Activated CD8-positive, alpha-beta memory T cell treated with anti-CD3 and anti-CD28 coated beads, Interleukin-2, amount 10 ng/mL, durations not matched to agents 7 days and 5 days (primary cell): ENCODE measurements around the gene CRELD2. TPM values are rescaled to one million over a fixed set of nuclear protein-coding genes. Genes with fewer than 3 reads are reported as not detected.

Experiments used
- ATAC-seq: fragments of 150-1000 bp; cut with Tn5 transposase; one replicate; pipeline ENCODE4 v1.10.0; 2021; ENCODE audit warnings: moderate library complexity
- CTCF ChIA-PET: fragments of 350-600 bp; sonication (Branson Sonifier 250); formaldehyde crosslinking; loops from one replicate; lab custom pipeline; 2021; ENCODE audit warnings: antibody characterized with exemption; lab: Charles Lee
- DNase-seq: peaks from one replicate; pipeline ENCODE4 v3.0.0-alpha.2; 2020
- H3K27ac Mint-ChIP-seq: one replicate; pipeline ENCODE4 v1.8.0; 2021; ENCODE audit warnings: mild to moderate bottlenecking, mixed read lengths
- H3K27me3 Mint-ChIP-seq: one replicate; pipeline ENCODE4 v1.8.0; 2021; ENCODE audit warnings: mixed read lengths
- H3K36me3 Mint-ChIP-seq: one replicate; pipeline ENCODE4 v1.8.0; 2021; ENCODE audit warnings: mild to moderate bottlenecking, mixed read lengths
- H3K4me1 Mint-ChIP-seq: one replicate; pipeline ENCODE4 v1.8.0; 2021; ENCODE audit warnings: mixed read lengths
- H3K4me3 Mint-ChIP-seq: one replicate; pipeline ENCODE4 v1.8.0; 2021; ENCODE audit warnings: mild to moderate bottlenecking, moderate library complexity, mixed read lengths
- H3K9me3 Mint-ChIP-seq: one replicate; pipeline ENCODE4 v1.8.0; 2022; ENCODE audit warnings: low read depth, mixed read lengths
- total RNA-seq, 2 experiments: library from RNA; stranded (reverse); gene quantifications; one replicate each; pipeline ENCODE4 v1.2.3, GENCODE V29; 2021

Gene CRELD2
- total RNA-seq, 2 experiments from 2014 or later: 43.9 to 51.2 TPM

- Mint-ChIP-seq H3K4me3 (no peak overlapping the region), H3K9me3 (peaks cover 10% of the 10 kb centered on the region), H3K27me3 (no peaks in the 10 kb centered on the region), H3K27ac (no peak overlapping the region), H3K4me1 (peaks cover 5% of the 10 kb centered on the region), H3K36me3 (peaks cover 41% of the 10 kb centered on the region)
- no peak for DNase-seq
- CTCF ChIA-PET: no interaction called here
- no peak for ATAC-seq
Measured at GRCh38 chr22:49894322-49895054, 23.9 kb upstream of the CRELD2 start.

GRCh38 chr22:49896201-49896600, 22.2 kb upstream of the CRELD2 start:
- H3K27ac Mint-ChIP-seq: no peak overlapping the region
- H3K4me3 Mint-ChIP-seq: no peak overlapping the region
- peaks cover 6% of the 10 kb centered on the region for H3K4me1 Mint-ChIP-seq
- CTCF ChIA-PET: interaction anchor here (1.5 kb wide), 1 partner anchor 129 kb away, joined by 6 read pairs; no protein-coding TSS in a partner anchor
- peaks cover 30% of the 10 kb centered on the region for H3K36me3 Mint-ChIP-seq
- DNase-seq (no peak), ATAC-seq (no peak)
- H3K9me3 Mint-ChIP-seq: peaks cover 3% of the 10 kb centered on the region
- H3K27me3 Mint-ChIP-seq: no peaks in the 10 kb centered on the region

- Mint-ChIP-seq H3K4me3 (no peak overlapping the region), H3K36me3 (peaks cover 33% of the 10 kb centered on the region), H3K27me3 (no peaks in the 10 kb centered on the region), H3K4me1 (peaks cover 4% of the 10 kb centered on the region), H3K9me3 (peaks cover 7% of the 10 kb centered on the region), H3K27ac (no peak overlapping the region)
- ATAC-seq (no peak), DNase-seq (no peak)
- CTCF ChIA-PET: interaction anchor here (0.7 to 1.5 kb wide), 2 partner anchors 89 to 130 kb away, joined by 3 to 6 read pairs; no protein-coding TSS in a partner anchor
Measured at GRCh38 chr22:49897015-49897684, 21.3 kb upstream of the CRELD2 start.

GRCh38 chr22:49899530-49899929, 18.9 kb upstream of the CRELD2 start:
- H3K27ac Mint-ChIP-seq: no peak overlapping the region
- H3K9me3 Mint-ChIP-seq: peaks cover 7% of the 10 kb centered on the region
- H3K36me3 Mint-ChIP-seq: peaks cover 38% of the 10 kb centered on the region
- no peak for DNase-seq
- H3K4me3 Mint-ChIP-seq: no peak overlapping the region
- CTCF ChIA-PET: no interaction called here
- H3K27me3 Mint-ChIP-seq: no peaks in the 10 kb centered on the region
- ATAC-seq: no peak
- peaks cover 4% of the 10 kb centered on the region for H3K4me1 Mint-ChIP-seq

- CTCF ChIA-PET: interaction anchor here (1.2 kb wide), 1 partner anchor 133 kb away, joined by 3 read pairs; no protein-coding TSS in a partner anchor
- DNase-seq (no peak), ATAC-seq (no peak)
- Mint-ChIP-seq H3K27me3 (no peaks in the 10 kb centered on the region), H3K36me3 (peaks cover 43% of the 10 kb centered on the region), H3K9me3 (peaks cover 7% of the 10 kb centered on the region), H3K4me1 (peaks cover 4% of the 10 kb centered on the region), H3K4me3 (no peak overlapping the region), H3K27ac (peak overlapping the region; percentile 64)
Measured at GRCh38 chr22:49900441-49901230, 17.8 kb upstream of the CRELD2 start.

- Mint-ChIP-seq H3K9me3 (peaks cover 7% of the 10 kb centered on the region), H3K27ac (no peak overlapping the region), H3K4me1 (peaks cover 4% of the 10 kb centered on the region), H3K27me3 (no peaks in the 10 kb centered on the region), H3K36me3 (peaks cover 43% of the 10 kb centered on the region), H3K4me3 (no peak overlapping the region)
- DNase-seq (no peak), ATAC-seq (no peak)
- CTCF ChIA-PET: no interaction called here
Measured at GRCh38 chr22:49901457-49901856, 17.0 kb upstream of the CRELD2 start.

- peaks cover 4% of the 10 kb centered on the region for H3K4me1 Mint-ChIP-seq
- no peaks in the 10 kb centered on the region for H3K27me3 Mint-ChIP-seq
- H3K4me3 Mint-ChIP-seq: no peak overlapping the region
- H3K9me3 Mint-ChIP-seq: peaks cover 7% of the 10 kb centered on the region
- no peak overlapping the region for H3K27ac Mint-ChIP-seq
- no peak for DNase-seq
- CTCF ChIA-PET: interaction anchor here (1.2 kb wide), 1 partner anchor 136 kb away, joined by 3 read pairs; no protein-coding TSS in a partner anchor
- H3K36me3 Mint-ChIP-seq: peaks cover 45% of the 10 kb centered on the region
- no peak for ATAC-seq
Measured at GRCh38 chr22:49903322-49904039, 15.0 kb upstream of the CRELD2 start.

- H3K4me1 Mint-ChIP-seq: peaks cover 4% of the 10 kb centered on the region
- peaks cover 7% of the 10 kb centered on the region for H3K9me3 Mint-ChIP-seq
- no peak for ATAC-seq
- peaks cover 41% of the 10 kb centered on the region for H3K36me3 Mint-ChIP-seq
- H3K4me3 Mint-ChIP-seq: no peak overlapping the region
- no peaks in the 10 kb centered on the region for H3K27me3 Mint-ChIP-seq
- H3K27ac Mint-ChIP-seq: no peak overlapping the region
- no peak for DNase-seq
- CTCF ChIA-PET: interaction anchor here (1.2 kb wide), 1 partner anchor 136 kb away, joined by 3 read pairs; no protein-coding TSS in a partner anchor
Measured at GRCh38 chr22:49904040-49904369, 14.4 kb upstream of the CRELD2 start.

- CTCF ChIA-PET: no interaction called here
- DNase-seq (no peak), ATAC-seq (no peak)
- Mint-ChIP-seq H3K4me1 (no peaks in the 10 kb centered on the region), H3K27me3 (no peaks in the 10 kb centered on the region), H3K9me3 (peaks cover 7% of the 10 kb centered on the region), H3K4me3 (no peak overlapping the region), H3K27ac (no peak overlapping the region), H3K36me3 (peaks cover 41% of the 10 kb centered on the region)
Measured at GRCh38 chr22:49905465-49905864, 13.0 kb upstream of the CRELD2 start.

- Mint-ChIP-seq H3K27ac (no peak overlapping the region), H3K9me3 (peaks cover 7% of the 10 kb centered on the region), H3K4me1 (no peaks in the 10 kb centered on the region), H3K36me3 (peaks cover 35% of the 10 kb centered on the region), H3K27me3 (no peaks in the 10 kb centered on the region), H3K4me3 (no peak overlapping the region)
- CTCF ChIA-PET: no interaction called here
- no peak for ATAC-seq
- DNase-seq: no peak
Measured at GRCh38 chr22:49906071-49906798, 12.2 kb upstream of the CRELD2 start.

- DNase-seq: no peak
- Mint-ChIP-seq H3K27ac (no peak overlapping the region), H3K4me3 (no peak overlapping the region), H3K36me3 (peaks cover 29% of the 10 kb centered on the region), H3K4me1 (no peaks in the 10 kb centered on the region), H3K9me3 (peaks cover 3% of the 10 kb centered on the region), H3K27me3 (no peaks in the 10 kb centered on the region)
- CTCF ChIA-PET: no interaction called here
- no peak for ATAC-seq
Measured at GRCh38 chr22:49906799-49907290, 11.6 kb upstream of the CRELD2 start.

- Mint-ChIP-seq H3K9me3 (no peaks in the 10 kb centered on the region), H3K27me3 (no peaks in the 10 kb centered on the region), H3K4me3 (no peak overlapping the region), H3K4me1 (no peaks in the 10 kb centered on the region), H3K27ac (no peak overlapping the region), H3K36me3 (peaks cover 19% of the 10 kb centered on the region)
- no peak for ATAC-seq
- CTCF ChIA-PET: no interaction called here
- DNase-seq: no peak
Measured at GRCh38 chr22:49907807-49908206, 10.6 kb upstream of the CRELD2 start.
